H1 (cell line): ENCODE results near the gene ARMH1. TPM values are rescaled to one million over a fixed set of nuclear protein-coding genes. Genes with fewer than 3 reads are reported as not detected.

Experiments
- ASH2L ChIP-seq: fragments of 200-600, 300-600 bp; sonication (generic); IDR thresholded peaks from one replicate; pipeline ENCODE4 v1.7.1; 2017; ENCODE audit warnings: low read length
- BACH1 ChIP-seq: IDR thresholded peaks from 2 replicates; pipeline ENCODE4 v1.6.1; 2012; ENCODE audit warnings: low read length, improper control_type of control experiment
- BCL11A ChIP-seq, 2 experiments: IDR thresholded peaks; one replicate each; pipeline ENCODE4 v1.6.1; 2011; ENCODE audit warnings: low read depth in 2 of 2, low read length in 2 of 2, mild to moderate bottlenecking in 2 of 2
- CREB1 ChIP-seq: IDR thresholded peaks from 2 replicates; pipeline ENCODE4 v1.6.1; 2012; ENCODE audit warnings: inconsistent platforms
- RBBP5 ChIP-seq: IDR thresholded peaks from 2 replicates; pipeline ENCODE4 v1.7.1; 2012; ENCODE audit warnings: low read depth, mild to moderate bottlenecking, inconsistent platforms, low read length, moderate library complexity, borderline replicate concordance
- RXRA ChIP-seq: IDR thresholded peaks from 2 replicates; pipeline ENCODE4 v1.6.1; 2011; ENCODE audit warnings: low read depth, mild to moderate bottlenecking, low read length, moderate library complexity; ENCODE audit not compliant: insufficient read depth
- SAP30 ChIP-seq: fragments of 300-600 bp; sonication (generic); IDR thresholded peaks from 2 replicates; pipeline ENCODE4 v1.7.1; 2012; ENCODE audit warnings: low read length, moderate library complexity, mild to moderate bottlenecking, inconsistent platforms; ENCODE audit not compliant: insufficient read depth, insufficient replicate concordance
- SIN3A ChIP-seq, 2 experiments: IDR thresholded peaks in 1 of 2; conservative IDR thresholded peaks in 1 of 2; 2 replicates each; pipeline ENCODE4 v1.6.1; 2011 to 2012; ENCODE audit warnings: low read length in 2 of 2, improper control_type of control experiment in 1 of 2, low read depth in 1 of 2, mild to moderate bottlenecking in 1 of 2
- SIRT6 ChIP-seq: IDR thresholded peaks from one replicate; pipeline ENCODE4 v1.7.1; 2012; ENCODE audit warnings: low read length, inconsistent platforms
- SUZ12 ChIP-seq: fragments of 200-600 bp; sonication (generic); IDR thresholded peaks from 2 replicates; pipeline ENCODE4 v1.6.1; 2012; ENCODE audit warnings: mild to moderate bottlenecking, inconsistent platforms, low read length, moderate library complexity, mixed read lengths
- USF2 ChIP-seq: IDR thresholded peaks from 2 replicates; pipeline ENCODE4 v1.6.1; 2011; ENCODE audit warnings: low read length, improper control_type of control experiment
- polyA plus RNA-seq, 7 experiments: library from polyadenylated mRNA; depleted of rRNA in 3 of 7; stranded (reverse) in 5 of 7; unstranded in 2 of 7; fragments of >200 nt in 5 of 7; fragments of 200-250 nt in 2 of 7; gene quantifications; 1 replicate in 5 of 7; 2 replicates in 1 of 7; 4 replicates in 1 of 7; pipeline versions ENCODE4 v1.2.1 to v1.2.3, GENCODE V29; 2011 to 2013; ENCODE audit warnings: missing spikeins in 2 of 7, mixed read lengths in 2 of 7
- total RNA-seq: library from RNA; stranded (reverse); fragmentation: NEBNext Ultra II Directional; extraction: Animal tissue kit (Norgen Biotek cat#: 25700); gene quantifications from 2 replicates; pipeline ENCODE4 v1.2.1, GENCODE V29; 2021

ARMH1 gene
- total and polyA plus RNA-seq, 2 of the 8 experiments (the other 6 are each of a cell fraction or from before 2014, with no cell fraction given): 0.82 to 0.85 TPM

- no peak for TF ChIP-seq CREB1
- TF ChIP-seq SUZ12: no peak
- TF ChIP-seq BCL11A (IDR thresholded peaks at IDR 0.05; ENCODE audit: low read depth in 2 of 2, low read length in 2 of 2): no peak
- no peak for TF ChIP-seq SIN3A (conservative IDR thresholded peaks at IDR 0.05 in 1 of 2, IDR thresholded peaks at IDR 0.05 in 1 of 2; ENCODE audit: low read depth in 1 of 2, low read length in 2 of 2)
- no peak for TF ChIP-seq USF2
- no peak for TF ChIP-seq SIRT6
- no peak for TF ChIP-seq SAP30
- TF ChIP-seq RXRA: no peak
- no peak for TF ChIP-seq RBBP5
- no peak for TF ChIP-seq BACH1
- no peak for TF ChIP-seq ASH2L
Measured at GRCh38 chr1:44672961-44673674, 1.4 kb upstream of the ARMH1 start (continued).
